GM12875 (cell line): ENCODE measurements around the gene UST.

Source experiments
- H3K4me3 ChIP-seq: one replicate; pipeline ENCODE4 v1.5.1; 2011; ENCODE audit warnings: low read depth, low read length, control low read depth
- TF ChIP-seq, protein P1 (sequence below): IDR thresholded peaks from 2 replicates; pipeline ENCODE4 v1.5.1; 2011; ENCODE audit warnings: low read depth, mild to moderate bottlenecking, control low read depth, inconsistent platforms, low read length, moderate library complexity, borderline replicate concordance; ENCODE audit not compliant: insufficient read depth

Gene UST

DNA sequence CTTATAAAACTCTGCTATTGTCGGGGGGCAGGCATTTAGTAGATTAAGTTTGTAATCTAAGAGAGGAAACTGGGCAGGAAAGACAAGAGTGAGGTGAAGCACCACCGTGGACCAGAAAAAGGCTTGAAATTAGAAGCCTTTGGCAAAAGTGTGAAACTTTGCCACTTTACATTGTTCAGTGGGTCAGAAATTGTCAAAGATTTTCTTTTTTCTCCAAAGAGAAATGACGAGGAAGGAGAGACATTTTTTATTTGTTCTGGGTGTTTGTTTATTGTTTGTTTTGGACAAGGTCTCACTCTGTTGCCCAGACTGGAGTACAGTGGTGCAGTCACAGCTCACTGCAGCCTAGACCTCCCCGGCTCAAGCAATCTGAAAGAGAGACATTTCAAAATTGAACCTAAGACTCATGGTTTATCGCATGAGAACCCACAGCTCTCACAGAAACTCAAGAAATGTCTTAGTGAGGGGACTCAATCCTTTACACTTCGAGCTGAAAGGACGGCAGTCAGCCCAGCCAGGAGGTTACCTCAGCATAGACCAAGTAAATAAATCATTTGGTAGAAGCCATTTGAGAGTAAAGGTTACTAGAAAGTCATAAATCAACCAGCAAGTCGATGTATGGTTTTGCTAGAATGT lies 307.8 kb downstream of the UST start:
- TF ChIP-seq, protein P1, sequence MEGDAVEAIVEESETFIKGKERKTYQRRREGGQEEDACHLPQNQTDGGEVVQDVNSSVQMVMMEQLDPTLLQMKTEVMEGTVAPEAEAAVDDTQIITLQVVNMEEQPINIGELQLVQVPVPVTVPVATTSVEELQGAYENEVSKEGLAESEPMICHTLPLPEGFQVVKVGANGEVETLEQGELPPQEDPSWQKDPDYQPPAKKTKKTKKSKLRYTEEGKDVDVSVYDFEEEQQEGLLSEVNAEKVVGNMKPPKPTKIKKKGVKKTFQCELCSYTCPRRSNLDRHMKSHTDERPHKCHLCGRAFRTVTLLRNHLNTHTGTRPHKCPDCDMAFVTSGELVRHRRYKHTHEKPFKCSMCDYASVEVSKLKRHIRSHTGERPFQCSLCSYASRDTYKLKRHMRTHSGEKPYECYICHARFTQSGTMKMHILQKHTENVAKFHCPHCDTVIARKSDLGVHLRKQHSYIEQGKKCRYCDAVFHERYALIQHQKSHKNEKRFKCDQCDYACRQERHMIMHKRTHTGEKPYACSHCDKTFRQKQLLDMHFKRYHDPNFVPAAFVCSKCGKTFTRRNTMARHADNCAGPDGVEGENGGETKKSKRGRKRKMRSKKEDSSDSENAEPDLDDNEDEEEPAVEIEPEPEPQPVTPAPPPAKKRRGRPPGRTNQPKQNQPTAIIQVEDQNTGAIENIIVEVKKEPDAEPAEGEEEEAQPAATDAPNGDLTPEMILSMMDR: no peak
- H3K4me3 ChIP-seq: no peak overlapping the region

DNA sequence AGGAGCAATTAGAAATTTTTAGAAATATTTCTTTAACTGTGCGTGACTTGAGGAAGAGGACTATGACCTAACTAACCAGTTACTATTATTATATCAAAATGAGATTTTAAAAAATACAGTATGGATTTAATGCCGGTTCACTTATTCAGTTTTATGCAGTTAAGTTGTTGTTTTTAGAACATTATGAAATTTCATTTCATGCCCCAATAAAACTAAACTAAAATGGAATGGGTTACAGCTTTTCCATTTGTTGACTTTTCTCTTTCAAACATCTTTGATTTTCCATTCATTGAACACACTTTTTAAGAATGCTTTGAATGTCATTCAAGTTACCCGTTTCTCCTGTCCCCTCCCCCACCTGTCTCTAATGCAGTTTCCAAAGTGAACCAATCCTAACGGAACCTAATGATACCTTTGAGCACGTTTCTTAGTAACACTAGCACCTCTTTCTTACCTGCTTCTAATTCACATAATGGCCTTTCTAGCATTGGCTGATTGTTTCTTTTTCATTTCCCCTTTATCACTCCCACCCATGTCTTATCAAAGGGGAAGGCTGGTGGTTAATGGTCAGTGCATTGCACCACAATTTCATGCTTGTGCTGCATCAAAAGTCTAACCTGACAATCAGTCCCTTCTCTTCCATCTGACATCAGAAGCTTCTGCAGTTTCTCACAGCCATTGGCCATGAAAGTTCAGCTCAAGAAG lies 308.5 kb downstream of the UST start:
- no peak overlapping the region for H3K4me3 ChIP-seq
- TF ChIP-seq, protein P1: no peak

DNA sequence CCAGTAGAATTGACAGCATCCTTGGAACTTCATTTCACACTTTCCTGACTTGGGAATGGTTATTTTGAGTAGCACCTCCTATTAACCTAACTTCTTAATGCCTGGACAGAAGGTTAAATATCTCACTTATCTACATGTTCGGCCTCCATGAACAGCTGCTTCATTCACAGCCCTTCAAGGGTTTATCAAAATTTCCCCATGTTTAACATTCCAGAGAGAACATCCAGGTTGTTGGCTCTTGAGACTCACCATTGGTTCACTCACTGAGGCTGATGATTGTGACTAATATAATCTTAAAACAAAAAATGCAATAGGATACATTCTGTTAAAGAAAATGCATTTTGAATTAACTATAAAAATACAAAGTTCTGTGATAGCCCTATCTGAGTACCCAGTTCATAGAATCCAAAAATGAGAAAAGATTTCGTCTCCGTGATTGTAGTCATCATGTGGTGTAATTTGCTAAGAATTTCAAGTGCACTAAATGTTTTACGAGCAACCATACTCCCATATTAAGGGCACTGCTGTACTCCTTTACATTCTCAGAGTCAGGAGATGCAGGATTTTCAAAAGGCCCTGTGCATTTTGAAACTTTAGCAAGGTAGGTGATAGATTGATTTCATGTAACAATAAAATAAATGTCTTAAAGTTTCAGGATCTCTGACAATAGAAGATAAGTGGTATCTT lies 310.1 kb downstream of the UST start:
- no peak overlapping the region for H3K4me3 ChIP-seq
- TF ChIP-seq, protein P1: no peak

DNA sequence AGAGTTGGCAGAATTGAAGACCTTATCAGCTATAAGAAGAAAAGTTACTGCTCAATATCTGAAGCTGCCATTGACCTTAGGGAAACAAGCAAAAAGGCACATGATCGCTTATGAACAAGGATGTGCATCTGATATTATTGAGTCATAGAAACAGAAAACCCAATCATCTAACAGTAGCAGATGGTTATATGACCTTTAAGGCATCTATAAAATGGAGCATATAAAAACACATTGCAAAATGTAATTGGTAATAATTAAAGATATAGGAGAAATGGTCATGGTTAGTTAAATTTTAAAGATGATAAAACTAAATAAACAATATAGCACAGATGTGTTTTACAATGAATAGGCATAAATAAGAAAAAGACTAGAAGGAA lies 310.6 kb downstream of the UST start:
- TF ChIP-seq, protein P1: no peak

DNA sequence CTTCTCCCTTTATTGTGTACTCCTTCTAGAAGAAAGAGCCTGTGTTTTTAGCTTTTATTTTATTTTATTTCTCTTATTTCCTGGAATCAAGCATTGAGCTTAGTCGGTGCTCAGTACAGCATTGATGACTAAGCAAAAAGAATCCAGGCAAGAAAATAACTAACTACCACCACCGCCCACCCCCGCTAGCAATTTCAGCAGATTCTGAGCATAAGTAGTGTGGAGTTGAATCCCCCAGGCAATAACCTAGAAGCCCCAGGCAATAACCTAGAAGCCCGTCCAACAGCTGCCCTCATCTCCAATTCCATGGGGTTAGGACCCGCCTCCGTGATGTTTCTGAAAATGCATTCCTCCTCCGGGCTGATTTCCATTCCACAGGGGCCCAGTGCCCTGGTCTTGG lies 312.7 kb downstream of the UST start:
- TF ChIP-seq, protein P1: no peak
- no peak overlapping the region for H3K4me3 ChIP-seq

More for the DNA sequence above, 310.6 kb downstream of the UST start:
- no peak overlapping the region for H3K4me3 ChIP-seq

DNA sequence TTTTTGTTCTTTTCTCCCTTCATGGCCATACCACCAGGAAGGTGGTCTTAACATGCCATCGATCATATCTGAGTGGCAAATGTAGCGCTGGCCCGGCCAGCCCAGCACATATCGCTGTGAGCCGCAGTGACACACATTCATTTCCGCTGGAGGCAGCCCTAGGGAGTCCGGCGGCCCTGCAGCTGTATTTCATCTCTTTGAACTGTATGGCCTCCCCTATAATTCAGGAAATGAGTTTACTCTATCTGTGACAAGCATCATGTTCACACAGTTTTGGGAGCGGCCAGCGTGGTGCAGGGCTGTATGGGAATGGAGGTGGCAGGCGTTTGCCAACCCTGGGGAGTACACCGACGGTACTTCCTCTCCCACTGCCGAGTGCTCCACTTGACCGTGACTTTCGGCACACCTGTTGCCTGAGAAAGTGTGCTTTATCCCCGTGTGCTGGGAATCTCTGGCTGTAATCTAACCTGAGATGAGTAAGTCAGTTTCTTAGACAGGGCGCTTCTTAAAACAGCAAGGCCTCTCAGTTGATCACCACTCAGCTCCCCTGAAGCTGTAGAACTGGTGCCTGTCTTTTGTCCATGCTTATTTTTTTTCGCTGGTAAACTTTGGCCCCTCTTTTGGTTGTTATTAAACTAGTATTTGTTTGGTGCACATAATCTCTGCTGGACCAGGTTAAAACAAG lies 313.6 kb downstream of the UST start:
- H3K4me3 ChIP-seq: no peak overlapping the region
- TF ChIP-seq, protein P1: no peak
